OCI-LY3 (cell line): ENCODE data around the gene RAP1GAP2.
"Not testable (repeated sequence)": the region's sequence is repeated elsewhere in the genome, so short reads cannot be mapped to it uniquely, and the experiment has no call there.

Experiments
- H2AFZ ChIP-seq: fragments of 200-600, 300-600 bp; shearing (Covaris generic); 2 replicates; pipeline ENCODE4 v1.6.0; 2014; ENCODE audit warnings: antibody characterized with exemption, low read depth, low read length
- H3K27ac ChIP-seq: fragments of 200-600, 300-600 bp; sonication (generic); 2 replicates; pipeline ENCODE4 v1.5.1; 2014; ENCODE audit warnings: mild to moderate bottlenecking, low read length, moderate library complexity, mixed read lengths
- H3K27me3 ChIP-seq: fragments of 200-600, 300-600 bp; sonication (generic); 2 replicates; pipeline ENCODE4 v1.6.1; 2014; ENCODE audit warnings: low read depth, low read length, mixed read lengths
- H3K36me3 ChIP-seq: fragments of 200-600, 300-600 bp; sonication (generic); replicated peaks from 2 replicates; pipeline ENCODE3; 2014; ENCODE audit warnings: low read depth, low read length, mixed read lengths
- H3K4me1 ChIP-seq: fragments of 300-600, 200-600 bp; sonication (generic); 2 replicates; pipeline ENCODE4 v1.6.1; 2014; ENCODE audit warnings: low read length, mixed read lengths
- H3K4me2 ChIP-seq: fragments of 200-600, 300-600 bp; sonication (generic); 2 replicates; pipeline ENCODE4 v1.6.1; 2014; ENCODE audit warnings: low read length, mixed read lengths
- H3K4me3 ChIP-seq: fragments of 300-600, 200-600 bp; sonication (generic); 2 replicates; pipeline ENCODE4 v1.5.1; 2014; ENCODE audit warnings: antibody characterized with exemption, mild to moderate bottlenecking, low read length, moderate library complexity
- H3K79me2 ChIP-seq: fragments of 300-600, 200-600 bp; shearing (Covaris generic); 2 replicates; pipeline ENCODE4 v1.6.1; 2014; ENCODE audit warnings: mild to moderate bottlenecking, low read length, mixed read lengths
- H3K9ac ChIP-seq: fragments of 300-600, 200-600 bp; shearing (Covaris generic); 2 replicates; pipeline ENCODE4 v1.6.0; 2014; ENCODE audit warnings: mild to moderate bottlenecking, low read length, moderate library complexity
- H3K9me3 ChIP-seq: fragments of 200-600, 300-600 bp; shearing (Covaris generic); 2 replicates; pipeline ENCODE4 v1.6.1; 2014; ENCODE audit warnings: low read length, mixed read lengths; ENCODE audit not compliant: insufficient read depth
- H4K20me1 ChIP-seq: fragments of 200-600, 300-600 bp; sonication (generic); 2 replicates; pipeline ENCODE4 v1.6.1; 2016; ENCODE audit warnings: low read length, mixed read lengths; ENCODE audit not compliant: insufficient read depth
- EZH2phosphoT487 ChIP-seq: fragments of 200-600 bp; shearing (Covaris generic); IDR thresholded peaks from 2 replicates; pipeline ENCODE4 v1.6.1; 2018; ENCODE audit warnings: antibody characterized with exemption, mixed run types, low read depth
- TF ChIP-seq, protein P1 (sequence below): fragments of 200-600, 300-600 bp; sonication (generic); IDR thresholded peaks from 2 replicates; pipeline ENCODE4 v1.5.1; 2014; ENCODE audit warnings: antibody characterized with exemption, low read length, low read depth

The RAP1GAP2 gene

DNA sequence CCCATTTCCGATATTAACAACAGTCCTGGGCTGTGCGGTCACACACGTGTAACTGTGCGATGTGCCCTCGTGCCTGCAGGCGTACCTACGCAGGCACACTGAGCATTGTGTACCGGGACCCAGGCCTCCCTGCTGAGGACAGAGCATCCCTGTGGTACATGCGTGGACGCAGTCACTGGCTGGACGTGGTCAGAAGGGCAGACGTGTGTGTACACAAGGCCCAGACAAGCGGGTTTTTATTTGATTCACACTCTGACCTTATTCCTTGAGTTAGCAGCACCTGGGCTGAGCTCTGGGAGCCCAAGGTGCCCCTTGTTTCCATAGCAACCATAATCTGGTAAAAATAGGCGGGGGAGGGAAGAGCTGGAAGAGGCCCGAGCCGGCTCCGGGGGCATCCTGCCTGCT, 19.5 kb downstream of the RAP1GAP2 start:
- no peaks in the 10 kb centered on the region for H3K79me2 ChIP-seq
- H3K4me1 ChIP-seq, result peaks cover 11% of the 10 kb centered on the region
- H2AFZ ChIP-seq, result no peak overlapping the region
- H3K9ac ChIP-seq, result no peak overlapping the region
- H3K27ac ChIP-seq, result no peak overlapping the region
- peaks cover 7% of the 10 kb centered on the region for H3K27me3 ChIP-seq
- no peaks in the 10 kb centered on the region for H3K9me3 ChIP-seq
- no peaks in the 10 kb centered on the region for H3K36me3 ChIP-seq
- no peak overlapping the region for H3K4me2 ChIP-seq
- no peak for TF ChIP-seq EZH2phosphoT487
- TF ChIP-seq, protein P1, sequence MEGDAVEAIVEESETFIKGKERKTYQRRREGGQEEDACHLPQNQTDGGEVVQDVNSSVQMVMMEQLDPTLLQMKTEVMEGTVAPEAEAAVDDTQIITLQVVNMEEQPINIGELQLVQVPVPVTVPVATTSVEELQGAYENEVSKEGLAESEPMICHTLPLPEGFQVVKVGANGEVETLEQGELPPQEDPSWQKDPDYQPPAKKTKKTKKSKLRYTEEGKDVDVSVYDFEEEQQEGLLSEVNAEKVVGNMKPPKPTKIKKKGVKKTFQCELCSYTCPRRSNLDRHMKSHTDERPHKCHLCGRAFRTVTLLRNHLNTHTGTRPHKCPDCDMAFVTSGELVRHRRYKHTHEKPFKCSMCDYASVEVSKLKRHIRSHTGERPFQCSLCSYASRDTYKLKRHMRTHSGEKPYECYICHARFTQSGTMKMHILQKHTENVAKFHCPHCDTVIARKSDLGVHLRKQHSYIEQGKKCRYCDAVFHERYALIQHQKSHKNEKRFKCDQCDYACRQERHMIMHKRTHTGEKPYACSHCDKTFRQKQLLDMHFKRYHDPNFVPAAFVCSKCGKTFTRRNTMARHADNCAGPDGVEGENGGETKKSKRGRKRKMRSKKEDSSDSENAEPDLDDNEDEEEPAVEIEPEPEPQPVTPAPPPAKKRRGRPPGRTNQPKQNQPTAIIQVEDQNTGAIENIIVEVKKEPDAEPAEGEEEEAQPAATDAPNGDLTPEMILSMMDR, result no peak
- H4K20me1 ChIP-seq, result no peaks in the 10 kb centered on the region
- H3K4me3 ChIP-seq, result no peak overlapping the region

DNA sequence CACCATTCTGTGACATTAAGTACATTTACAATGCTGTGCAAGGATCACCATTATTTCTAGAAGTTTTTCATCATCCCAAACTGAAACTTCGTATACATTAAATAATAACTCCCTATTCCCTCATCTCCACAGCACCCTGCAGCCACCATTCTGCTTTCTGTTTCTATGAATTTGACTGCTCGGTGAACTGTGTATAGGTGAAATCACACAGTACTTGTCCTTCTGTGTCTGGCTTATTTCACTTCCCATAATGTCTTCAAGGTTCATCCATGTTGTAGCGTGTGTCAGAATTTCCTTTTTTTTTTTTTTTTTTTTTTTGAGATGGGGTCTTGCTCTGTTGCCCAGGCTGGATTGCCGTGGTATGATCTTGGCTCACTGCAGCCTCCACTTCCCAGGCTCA, 20.4 kb downstream of the RAP1GAP2 start:
- no peak for TF ChIP-seq EZH2phosphoT487
- TF ChIP-seq, protein P1, result no peak
- no peak overlapping the region for H3K4me3 ChIP-seq
- peaks cover 11% of the 10 kb centered on the region for H3K4me1 ChIP-seq
- peaks cover 7% of the 10 kb centered on the region for H3K27me3 ChIP-seq
- no peak overlapping the region for H3K4me2 ChIP-seq
- no peaks in the 10 kb centered on the region for H3K9me3 ChIP-seq
- no peaks in the 10 kb centered on the region for H4K20me1 ChIP-seq
- H2AFZ ChIP-seq, result no peak overlapping the region
- no peak overlapping the region for H3K27ac ChIP-seq
- H3K9ac ChIP-seq, result no peak overlapping the region
- no peaks in the 10 kb centered on the region for H3K36me3 ChIP-seq
- H3K79me2 ChIP-seq, result no peaks in the 10 kb centered on the region

DNA sequence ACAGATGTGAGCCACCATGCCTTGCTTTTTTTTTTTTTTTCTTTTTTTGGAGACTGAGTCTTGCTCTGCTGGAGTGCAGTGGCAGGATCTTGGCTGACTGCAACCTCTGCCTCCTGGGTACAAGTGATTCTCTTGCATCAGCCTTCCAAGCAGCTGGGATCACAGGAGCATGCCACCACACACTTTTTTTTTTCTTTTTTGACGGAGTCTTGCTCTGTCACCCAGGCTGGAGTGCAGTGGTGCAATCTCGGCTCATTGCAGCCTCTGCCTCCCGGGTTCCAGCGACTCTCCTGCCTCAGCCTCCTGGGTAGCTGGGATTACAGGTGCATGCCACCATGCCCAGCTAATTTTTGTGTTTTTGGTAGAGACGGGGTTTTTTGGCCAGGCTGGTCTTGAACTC, 23.1 kb downstream of the RAP1GAP2 start:
- H4K20me1 ChIP-seq, H3K27me3 ChIP-seq, H3K9ac ChIP-seq, H3K79me2 ChIP-seq, H3K36me3 ChIP-seq, H3K4me1 ChIP-seq, H3K4me3 ChIP-seq, H3K9me3 ChIP-seq, H3K4me2 ChIP-seq, H3K27ac ChIP-seq, H2AFZ ChIP-seq: not testable (repeated sequence)

DNA sequence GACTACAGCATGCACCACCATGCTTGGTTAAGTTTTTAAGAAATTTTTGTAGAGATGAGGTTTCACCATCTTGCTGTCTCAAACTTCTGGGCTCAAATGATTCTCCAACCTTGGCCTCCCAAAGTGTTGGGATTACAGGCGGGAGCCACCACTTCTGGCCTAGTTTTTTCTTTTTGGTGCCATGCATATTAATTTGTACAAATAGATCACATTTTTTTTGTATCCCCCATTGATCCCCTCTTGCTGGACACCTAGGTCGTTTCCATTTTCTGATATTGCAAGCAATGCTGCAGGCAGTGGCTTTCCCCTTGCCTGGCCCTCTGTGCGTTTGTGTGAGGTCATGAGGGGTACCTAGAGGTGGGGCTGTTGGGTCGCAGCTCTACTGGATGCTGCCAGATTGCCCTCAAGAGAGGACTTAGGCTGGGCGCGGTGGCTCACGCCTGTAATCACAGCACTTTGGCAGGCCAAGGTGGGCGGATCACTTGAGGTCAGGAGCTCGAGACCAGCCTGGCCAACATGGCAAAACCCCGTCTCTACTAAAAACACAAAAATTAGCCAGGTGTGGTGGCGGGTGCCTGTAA, 23.8 kb downstream of the RAP1GAP2 start:
- Histone ChIP-seq H3K4me2 (no peak overlapping the region), H3K27me3 (no peaks in the 10 kb centered on the region), H2AFZ (no peak overlapping the region), H3K79me2 (no peaks in the 10 kb centered on the region), H4K20me1 (no peaks in the 10 kb centered on the region), H3K9me3 (no peaks in the 10 kb centered on the region), H3K9ac (no peak overlapping the region), H3K4me3 (no peak overlapping the region), H3K4me1 (peaks cover 1% of the 10 kb centered on the region), H3K36me3 (no peaks in the 10 kb centered on the region), H3K27ac (no peak overlapping the region)
- no peak for TF ChIP-seq EZH2phosphoT487
- TF ChIP-seq, protein P1, result no peak
